Endothelial cell of umbilical vein (primary cell): ENCODE data around the gene ADAM19. TPM values are rescaled to one million over a fixed set of nuclear protein-coding genes. Genes with fewer than 3 reads are reported as not detected.

Experiments used
- BruUV-seq: library from RNA; stranded (reverse); fragments of 400-500 nt; replicated peaks from 2 replicates; lab custom pipeline; 2021; lab: Mats Ljungman, UMichigan
- CTCF ChIA-PET: fragments of 300-600, 350-600 bp; sonication (Branson Sonifier 250); formaldehyde crosslinking; loops from one replicate; lab custom pipeline; 2021; ENCODE audit warnings: antibody characterized with exemption, inconsistent platforms; lab: Charles Lee
- POLR2A ChIA-PET: fragments of 300-600, 350-600 bp; sonication (Branson Sonifier 250); formaldehyde crosslinking; loops from one replicate; lab custom pipeline; 2021; ENCODE audit warnings: antibody characterized with exemption, inconsistent platforms; lab: Charles Lee
- DNase-seq: peaks from one replicate; pipeline ENCODE4 v3.0.0-alpha.2; 2011; ENCODE audit warnings: low read depth, low spot score
- FAIRE-seq: peaks from 2 replicates; lab custom pipeline; 2011; peaks lifted over from hg19 to GRCh38; lab: Jason Lieb, UNC
- H2AFZ ChIP-seq: 2 replicates; pipeline ENCODE4 v1.6.0; 2012; ENCODE audit warnings: low read depth, low read length, control low read depth, inconsistent platforms
- H3K27ac ChIP-seq: 2 replicates; pipeline ENCODE4 v1.5.1; 2011; ENCODE audit warnings: low read depth, mild to moderate bottlenecking, control low read depth, low read length, moderate library complexity; ENCODE audit not compliant: insufficient read depth
- H3K27me3 ChIP-seq, 2 experiments: 2 replicates each; pipeline versions ENCODE4 v1.6.0 to v1.6.1; 2011; ENCODE audit warnings: low read length in 2 of 2, mixed read lengths in 1 of 2; ENCODE audit not compliant: control insufficient read depth in 2 of 2, insufficient read depth in 2 of 2
- H3K36me3 ChIP-seq, 2 experiments: 2 replicates in 1 of 2; 3 replicates in 1 of 2; pipeline ENCODE4 v1.5.1; 2011; ENCODE audit warnings: low read length in 2 of 2, mild to moderate bottlenecking in 1 of 2, moderate library complexity in 1 of 2; ENCODE audit not compliant: control insufficient read depth in 2 of 2, insufficient read depth in 2 of 2; ENCODE audit errors: extremely low read depth in 1 of 2
- H3K4me1 ChIP-seq: 3 replicates; pipeline ENCODE4 v1.5.1; 2011; ENCODE audit warnings: mild to moderate bottlenecking, low read length; ENCODE audit not compliant: control insufficient read depth, insufficient read depth; ENCODE audit errors: extremely low read depth
- H3K4me2 ChIP-seq: 2 replicates; pipeline ENCODE4 v1.6.1; 2011; ENCODE audit warnings: low read length, control low read depth, mixed read lengths; ENCODE audit not compliant: insufficient read depth
- H3K4me3 ChIP-seq, 3 experiments: fragments of 200-600 bp in 1 of 3; sonication (generic), shearing (Covaris generic) in 1 of 3; replicated peaks in 1 of 3; 2 replicates each; pipeline ENCODE4 v1.5.1; 2011 to 2016; ENCODE audit warnings: control low read depth in 3 of 3, low read length in 3 of 3, mild to moderate bottlenecking in 2 of 3, inconsistent platforms in 1 of 3, low read depth in 1 of 3, moderate library complexity in 1 of 3; ENCODE audit not compliant: insufficient read depth in 1 of 3
- H3K79me2 ChIP-seq: 2 replicates; pipeline ENCODE4 v1.6.0; 2012; ENCODE audit warnings: low read length, inconsistent platforms; ENCODE audit not compliant: control insufficient read depth, insufficient read depth
- H3K9ac ChIP-seq: replicated peaks from 2 replicates; pipeline ENCODE3; 2011; ENCODE audit warnings: low read length, control low read depth; ENCODE audit not compliant: insufficient read depth; ENCODE audit errors: extremely low read depth
- H3K9me1 ChIP-seq: replicated peaks from 3 replicates; pipeline ENCODE4 v1.6.0; 2011; ENCODE audit warnings: mild to moderate bottlenecking, low read length; ENCODE audit not compliant: control insufficient read depth, insufficient read depth; ENCODE audit errors: extremely low read depth
- H3K9me3 ChIP-seq: replicated peaks from 2 replicates; pipeline ENCODE4 v1.5.1; 2012; ENCODE audit warnings: low read length, inconsistent platforms; ENCODE audit not compliant: control insufficient read depth, insufficient read depth
- H4K20me1 ChIP-seq: replicated peaks from 2 replicates; pipeline ENCODE3; 2011; ENCODE audit warnings: mild to moderate bottlenecking, low read length; ENCODE audit not compliant: control insufficient read depth, insufficient read depth; ENCODE audit errors: extremely low read depth
- CTCF ChIP-seq, 2 donors: IDR thresholded peaks; 1 replicate in 1 of 2; 2 replicates in 1 of 2; pipeline ENCODE4 v1.5.1; 2011; ENCODE audit warnings: low read length in 2 of 2, mild to moderate bottlenecking in 2 of 2, moderate library complexity in 2 of 2, control low read depth in 1 of 2, inconsistent platforms in 1 of 2, low read depth in 1 of 2; ENCODE audit not compliant: insufficient read depth in 1 of 2; ENCODE audit errors: extremely low read depth in 1 of 2
- EZH2 ChIP-seq: IDR thresholded peaks from 2 replicates; pipeline ENCODE4 v1.6.1; 2012; ENCODE audit warnings: borderline replicate concordance, low read depth, mild to moderate bottlenecking, moderate library complexity, low read length, inconsistent platforms; ENCODE audit not compliant: severe bottlenecking
- GATA2 ChIP-seq: IDR thresholded peaks from 2 replicates; pipeline ENCODE4 v1.7.0; 2011; ENCODE audit warnings: low read depth, mild to moderate bottlenecking, moderate library complexity, mixed read lengths, low read length; ENCODE audit not compliant: insufficient read length, insufficient read depth
- JUN ChIP-seq: IDR thresholded peaks from 2 replicates; pipeline ENCODE4 v1.6.1; 2011; ENCODE audit warnings: borderline replicate concordance, low read depth; ENCODE audit not compliant: insufficient read length, insufficient read depth
- MYC ChIP-seq: IDR thresholded peaks from one replicate; pipeline ENCODE4 v1.6.1; 2011; ENCODE audit warnings: mild to moderate bottlenecking, low read depth, low read length
- POLR2AphosphoS5 ChIP-seq: IDR thresholded peaks from 2 replicates; pipeline ENCODE4 v1.6.1; 2012; ENCODE audit warnings: low read depth, mild to moderate bottlenecking, control low read depth, low read length, moderate library complexity; ENCODE audit not compliant: insufficient read depth
- dilution Hi-C: fragments of 300-500 bp; cut with MboI; formaldehyde crosslinking; loops from one replicate; pipeline ENCODE4 v1.15.0; 2019; ENCODE audit warnings: low sequenced_read_pairs; ENCODE audit not compliant: extremely low pct_ligation_motif_present
- intact Hi-C: fragments of 100-400 bp; cut with micrococcal nuclease; formaldehyde crosslinking; loops from one replicate; pipeline ENCODE4 v1.10.0; 2022
- polyA plus RNA-seq, 4 experiments: library from polyadenylated mRNA; depleted of rRNA in 3 of 4; stranded (reverse) in 3 of 4; unstranded in 1 of 4; fragments of >200 nt; gene quantifications; 2 replicates each; pipeline versions ENCODE4 v1.2.1 to v1.2.3, GENCODE V29; 2011 to 2012; ENCODE audit warnings: missing spikeins in 1 of 4
- total RNA-seq: library from RNA; stranded (reverse); gene quantifications from 2 replicates; pipeline ENCODE4 v1.2.3, GENCODE V29; 2021

Gene ADAM19
- total and polyA plus RNA-seq, 2 donors (not counting 3 experiments of a cell fraction or from before 2014, with no cell fraction given): 10.0 to 22.6 TPM

- no peaks in the 10 kb centered on the region for H3K9me3 ChIP-seq
- no TSS peak for BruUV-seq
- no peaks in the 10 kb centered on the region for H4K20me1 ChIP-seq
- H3K27ac ChIP-seq: no peak overlapping the region
- no peak overlapping the region for H3K4me2 ChIP-seq
- intact Hi-C loops: no loop called here
- H3K79me2 ChIP-seq: no peaks in the 10 kb centered on the region
- ChIA-PET CTCF (interaction anchor here (1.4 kb wide), 2 partner anchors 17 to 152 kb away, joined by 3 read pairs; no protein-coding TSS in a partner anchor), POLR2A (no interaction called here)
- FAIRE-seq (no peak), DNase-seq (no peak)
- no peak overlapping the region for H3K9ac ChIP-seq
- H3K4me1 ChIP-seq: peaks cover 21% of the 10 kb centered on the region
- no peaks in the 10 kb centered on the region for H3K27me3 ChIP-seq
- dilution Hi-C loops: no loop called here
- no peak for TF ChIP-seq JUN
- no peak for TF ChIP-seq POLR2AphosphoS5
- TF ChIP-seq MYC: no peak
- no peak for TF ChIP-seq GATA2
- TF ChIP-seq EZH2: no peak
- no peak for TF ChIP-seq CTCF (IDR thresholded peaks at IDR 0.05; ENCODE audit: extremely low read depth in 1 of 2, insufficient read depth in 1 of 2, low read depth in 1 of 2, low read length in 2 of 2)
- no peak overlapping the region for H2AFZ ChIP-seq
- no peaks in the 10 kb centered on the region for H3K36me3 ChIP-seq
- no peak overlapping the region for H3K4me3 ChIP-seq
- no peaks in the 10 kb centered on the region for H3K9me1 ChIP-seq
Measured at GRCh38 chr5:157566902-157567489, 8.6 kb downstream of the ADAM19 start.
